B cell (primary cell): ENCODE data around the gene RFC4. TPM values are rescaled to one million over a fixed set of nuclear protein-coding genes. Genes with fewer than 3 reads are reported as not detected.
"Not testable (repeated sequence)": the region's sequence is repeated elsewhere in the genome, so short reads cannot be mapped to it uniquely, and the experiment has no call there.

Experiments used
- ATAC-seq: fragments of 200-7000 bp; cut with Tn5 transposase; one replicate; pipeline ENCODE4 v1.10.0; 2021; ENCODE audit warnings: low read depth, mild to moderate bottlenecking, moderate number of reproducible peaks, moderate library complexity
- CTCF ChIA-PET: fragments of 350-600 bp; sonication (Branson Sonifier 250); formaldehyde crosslinking; loops from one replicate; lab custom pipeline; 2021; ENCODE audit warnings: antibody characterized with exemption, inconsistent platforms; lab: Charles Lee
- POLR2A ChIA-PET: fragments of 350-600 bp; sonication (Branson Sonifier 250); formaldehyde crosslinking; loops from one replicate; lab custom pipeline; 2021; ENCODE audit warnings: antibody characterized with exemption; lab: Charles Lee
- DNase-seq: peaks from one replicate; pipeline ENCODE4 v3.0.0; 2013
- H2AFZ ChIP-seq: 2 replicates; pipeline ENCODE4 v1.6.1; 2012; ENCODE audit warnings: mild to moderate bottlenecking, low read depth, low read length; ENCODE audit not compliant: insufficient read depth, poor library complexity, severe bottlenecking
- H3K27ac ChIP-seq, 2 donors: 1 replicate in 1 of 2; 2 replicates in 1 of 2; pipeline ENCODE4 v1.5.1; 2012 to 2013; ENCODE audit warnings: low read length in 2 of 2, mild to moderate bottlenecking in 2 of 2, moderate library complexity in 1 of 2
- H3K27me3 ChIP-seq, 4 experiments: fragments of 200-600 bp in 1 of 4; sonication (generic) in 1 of 4; replicated peaks in 1 of 4; 1 replicate in 2 of 4; 2 replicates in 2 of 4; pipeline versions ENCODE4 v1.6.1 to v1.7.0; 2013 to 2016; ENCODE audit warnings: low read length in 3 of 4, mild to moderate bottlenecking in 2 of 4, mixed read lengths in 1 of 4, moderate library complexity in 1 of 4; ENCODE audit not compliant: insufficient read depth in 4 of 4, control insufficient read depth in 3 of 4; ENCODE audit errors: control extremely low read depth in 1 of 4
- H3K36me3 ChIP-seq, 2 experiments: replicated peaks in 1 of 2; 1 replicate in 1 of 2; 2 replicates in 1 of 2; pipeline versions ENCODE4 v1.6.1 to v1.7.1; 2013; ENCODE audit warnings: low read length in 1 of 2; ENCODE audit not compliant: insufficient read depth in 2 of 2, control insufficient read depth in 1 of 2; ENCODE audit errors: control extremely low read depth in 1 of 2, extremely low read depth in 1 of 2
- H3K4me1 ChIP-seq, 2 donors: fragments of 200-600 bp in 1 of 2; sonication (generic) in 1 of 2; 1 replicate in 1 of 2; 2 replicates in 1 of 2; pipeline versions ENCODE4 v1.5.1 to v1.6.1; 2013 to 2017; ENCODE audit warnings: low read length in 2 of 2; ENCODE audit not compliant: control insufficient read depth in 2 of 2, insufficient read depth in 2 of 2
- H3K4me2 ChIP-seq: replicated peaks from 2 replicates; pipeline ENCODE3; 2012; ENCODE audit warnings: mild to moderate bottlenecking, low read depth, low read length; ENCODE audit not compliant: poor library complexity, severe bottlenecking
- H3K4me3 ChIP-seq, 5 experiments: fragments of 200-600 bp in 1 of 5; sonication (generic) in 1 of 5; 1 replicate in 3 of 5; 2 replicates in 2 of 5; pipeline versions ENCODE4 v1.5.1 to v1.7.0; 2011 to 2016; ENCODE audit warnings: low read length in 4 of 5, mild to moderate bottlenecking in 4 of 5, low read depth in 2 of 5, control low read depth in 1 of 5, moderate library complexity in 1 of 5; ENCODE audit not compliant: insufficient read depth in 1 of 5; ENCODE audit errors: control extremely low read depth in 1 of 5, extremely low read depth in 1 of 5
- H3K79me2 ChIP-seq: fragments of 200-600 bp; sonication (generic); one replicate; pipeline ENCODE4 v1.6.0; 2016; ENCODE audit warnings: low read length; ENCODE audit not compliant: control insufficient read depth, insufficient read depth
- H3K9ac ChIP-seq: fragments of 200-600 bp; sonication (generic); 2 replicates; pipeline ENCODE4 v1.6.1; 2017; ENCODE audit warnings: mild to moderate bottlenecking, low read length, moderate library complexity
- H3K9me3 ChIP-seq, 3 donors: one replicate each; pipeline versions ENCODE4 v1.6.1 to v1.7.1; 2013; ENCODE audit warnings: low read length in 2 of 3; ENCODE audit not compliant: control insufficient read depth in 2 of 3, insufficient read depth in 1 of 3; ENCODE audit errors: control extremely low read depth in 1 of 3
- H4K20me1 ChIP-seq: 2 replicates; pipeline ENCODE4 v1.6.0; 2012; ENCODE audit warnings: mild to moderate bottlenecking, low read length; ENCODE audit not compliant: insufficient read depth, control insufficient read depth, poor library complexity, severe bottlenecking
- H3K27ac Mint-ChIP-seq: one replicate; pipeline ENCODE4 v1.8.0; 2021; ENCODE audit warnings: mixed read lengths
- H3K27me3 Mint-ChIP-seq: one replicate; pipeline ENCODE4 v1.8.0; 2021; ENCODE audit warnings: mixed read lengths
- H3K4me1 Mint-ChIP-seq: one replicate; pipeline ENCODE4 v1.8.0; 2021; ENCODE audit warnings: mixed read lengths
- H3K4me3 Mint-ChIP-seq: one replicate; pipeline ENCODE4 v1.8.0; 2021; ENCODE audit warnings: mixed read lengths
- H3K9me3 Mint-ChIP-seq: one replicate; pipeline ENCODE4 v1.8.0; 2022; ENCODE audit warnings: mixed read lengths; ENCODE audit not compliant: insufficient read depth
- CTCF ChIP-seq: fragments of 200-600 bp; IDR thresholded peaks from one replicate; pipeline ENCODE4 v1.8.0; 2022; ENCODE audit warnings: antibody characterized with exemption, mild to moderate bottlenecking
- EZH2 ChIP-seq: IDR thresholded peaks from 2 replicates; pipeline ENCODE4 v1.6.1; 2012; ENCODE audit warnings: borderline replicate concordance, low read depth, mild to moderate bottlenecking, moderate library complexity, low read length; ENCODE audit not compliant: insufficient read depth, poor library complexity, severe bottlenecking
- WGBS: methylation state at CpG from one replicate; pipeline ENCODE4 v1.1.5; 2013; ENCODE audit warnings: missing lambda C conversion rate; ENCODE audit not compliant: insufficient coverage; 5-methylcytosine and 5-hydroxymethylcytosine counted together
- intact Hi-C: fragments of 100-400 bp; cut with micrococcal nuclease; formaldehyde crosslinking; loops from one replicate; pipeline ENCODE4 v1.10.0; 2022
- polyA plus RNA-seq: library from polyadenylated mRNA; depleted of rRNA; stranded (reverse); fragments of >200 nt; gene quantifications from 2 replicates; pipeline ENCODE4 v1.2.3, GENCODE V29; 2012
- total RNA-seq, 2 donors: library from RNA; stranded (reverse); fragments of 120-200 nt in 1 of 2; gene quantifications; 1 replicate in 1 of 2; 2 replicates in 1 of 2; pipeline versions ENCODE4 v1.2.3 to v1.2.4, GENCODE V29; 2013 to 2022

RFC4 gene
- total and polyA plus RNA-seq, 2 donors (not counting 1 experiment from before 2014, with no cell fraction given): 17.8 to 20.5 TPM

- ChIA-PET CTCF (interaction anchor here (0.6 to 5.9 kb wide), 5 partner anchors 79 to 1054 kb away, joined by 3 to 110 read pairs (median 5); no protein-coding TSS in a partner anchor), POLR2A (no interaction called here)
- Mint-ChIP-seq H3K27me3 (no peaks in the 10 kb centered on the region), H3K4me1 (peaks cover 18% of the 10 kb centered on the region), H3K9me3 (no peaks in the 10 kb centered on the region), H3K27ac (no peak overlapping the region), H3K4me3 (no peak overlapping the region)
- Histone ChIP-seq H3K9ac (no peak overlapping the region), H4K20me1 (no peaks in the 10 kb centered on the region), H3K36me3 (no peaks in the 10 kb centered on the region), H3K4me2 (no peak overlapping the region), H3K4me3 (no peak overlapping the region), H3K79me2 (peaks cover 13% of the 10 kb centered on the region), H3K27ac (no peak overlapping the region), H3K27me3 (no peaks in the 10 kb centered on the region), H3K4me1 (peaks cover 9 to 11% of the 10 kb centered on the region in 2 donors), H2AFZ (no peak overlapping the region), H3K9me3 (peaks cover 3 to 4% (median 4%) of the 10 kb centered on the region in 3 donors)
- TF ChIP-seq EZH2: no peak
- no peak for TF ChIP-seq CTCF
- DNase-seq (no peak), ATAC-seq (no peak)
- intact Hi-C loops: no loop called here
- WGBS: 62% methylated on average over 4 of the region's 6 CpGs
Observed at GRCh38 chr3:186852994-186853393, 46.7 kb upstream of the RFC4 start.

- ATAC-seq, H3K9ac ChIP-seq, H3K27me3 ChIP-seq, intact Hi-C loops, H3K36me3 ChIP-seq, H4K20me1 ChIP-seq, H3K27me3 Mint-ChIP-seq, H3K4me2 ChIP-seq, DNase-seq, H3K4me3 ChIP-seq, H3K9me3 Mint-ChIP-seq, H3K4me3 Mint-ChIP-seq, H3K9me3 ChIP-seq, H3K27ac Mint-ChIP-seq: not testable (repeated sequence)
- H3K4me1 Mint-ChIP-seq: peaks cover 13% of the 10 kb centered on the region
- CTCF ChIA-PET: interaction anchor here (1.1 to 9.6 kb wide), 3 partner anchors 179 to 311 kb away, joined by 3 to 215 read pairs (median 110); no protein-coding TSS in a partner anchor
- Histone ChIP-seq H3K4me1 (peaks cover 9 to 11% of the 10 kb centered on the region in 2 donors), H2AFZ (peak overlapping the region; percentile 41), H3K79me2 (peaks cover 13% of the 10 kb centered on the region), H3K27ac (peak overlapping the region in 1 of 2 donors; percentile 34)
- POLR2A ChIA-PET: interaction anchor here (0.5 kb wide), 1 partner anchor 22 kb away, joined by 5 read pairs; no protein-coding TSS in a partner anchor
- no CpG with 5 or more reads among the region's 3 CpGs for WGBS
Observed at GRCh38 chr3:186851835-186852234, 45.6 kb upstream of the RFC4 start.
